ENCODE results near the gene UBR1.

DNA sequence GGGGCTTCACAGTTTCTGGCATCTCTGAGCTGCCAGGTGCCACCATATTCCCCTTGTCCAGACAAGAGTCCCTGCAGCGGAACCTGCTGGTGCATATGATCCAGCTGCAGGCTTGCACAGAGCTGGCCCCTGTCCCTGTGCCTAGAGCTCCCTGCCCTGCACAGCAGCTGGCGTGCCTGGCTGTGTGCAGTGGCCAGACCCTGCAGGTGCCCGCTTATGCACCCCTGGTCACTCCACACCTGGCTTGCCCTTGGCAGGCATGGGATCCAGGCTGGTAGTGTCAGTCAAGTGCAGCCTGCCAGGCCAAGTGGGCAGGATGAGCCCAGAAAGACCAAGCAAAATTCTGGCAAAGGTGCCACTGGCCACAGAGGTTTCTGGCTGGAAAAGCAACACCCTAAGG, 96.6 kb downstream of the UBR1 start:
- TF ChIP-seq CTCF (IDR thresholded peaks at IDR 0.05), result no peak
- TF ChIP-seq POLR2A (IDR thresholded peaks at IDR 0.05), result no peak
